Lower leg skin (tissue), 4 donors: ENCODE measurements around the gene MBD3. TPM values are rescaled to one million over a fixed set of nuclear protein-coding genes. Genes with fewer than 3 reads are reported as not detected.

Source experiments
- DNase-seq, 2 donors: peaks; one replicate each; pipeline ENCODE4 v3.0.0-alpha.2; 2019; ENCODE audit warnings: low spot score in 2 of 2
- H3K4me3 ChIP-seq: fragments of 200-600 bp; sonication (generic); 2 replicates; pipeline ENCODE4 v1.5.1; 2017; ENCODE audit warnings: mild to moderate bottlenecking, low read depth; ENCODE audit not compliant: poor library complexity, severe bottlenecking
- POLR2A ChIP-seq, 2 donors: fragments of 450-650 bp; IDR thresholded peaks; one replicate each; pipeline ENCODE4 v1.6.1; 2016 to 2017; ENCODE audit warnings: antibody characterized with exemption in 2 of 2, mild to moderate bottlenecking in 1 of 2, moderate library complexity in 1 of 2
- WGBS, 2 donors: methylation state at CpG; one replicate each; pipeline ENCODE4 v1.1.5; 2018; 5-methylcytosine and 5-hydroxymethylcytosine counted together
- intact Hi-C: fragments of 100-400 bp; cut with DNase I; formaldehyde crosslinking; loops from one replicate; pipeline ENCODE4 v1.15.0; 2023; ENCODE audit warnings: low total_unique reads
- total RNA-seq, 4 donors: library from RNA; depleted of rRNA; stranded (reverse); fragments of >200 nt; gene quantifications; one replicate each; pipeline ENCODE4 v1.1.0, GENCODE V29; 2016
- TF ChIP-seq, protein P1 (sequence below), 3 donors: fragments of 450-650 bp; IDR thresholded peaks; one replicate each; pipeline ENCODE4 v1.5.1; 2016; ENCODE audit warnings: antibody characterized with exemption in 3 of 3, mild to moderate bottlenecking in 3 of 3, moderate library complexity in 2 of 3

Gene MBD3
- total RNA-seq, 4 donors from 2014 or later, result 51.7 to 85.7 (median 79.3) TPM

GRCh38 chr19:1590641-1591397, 1.8 kb downstream of the MBD3 start:
- no peak overlapping the region for H3K4me3 ChIP-seq
- DNase-seq, result no peak
- no peak for TF ChIP-seq POLR2A (IDR thresholded peaks at IDR 0.05)
- TF ChIP-seq, protein P1, sequence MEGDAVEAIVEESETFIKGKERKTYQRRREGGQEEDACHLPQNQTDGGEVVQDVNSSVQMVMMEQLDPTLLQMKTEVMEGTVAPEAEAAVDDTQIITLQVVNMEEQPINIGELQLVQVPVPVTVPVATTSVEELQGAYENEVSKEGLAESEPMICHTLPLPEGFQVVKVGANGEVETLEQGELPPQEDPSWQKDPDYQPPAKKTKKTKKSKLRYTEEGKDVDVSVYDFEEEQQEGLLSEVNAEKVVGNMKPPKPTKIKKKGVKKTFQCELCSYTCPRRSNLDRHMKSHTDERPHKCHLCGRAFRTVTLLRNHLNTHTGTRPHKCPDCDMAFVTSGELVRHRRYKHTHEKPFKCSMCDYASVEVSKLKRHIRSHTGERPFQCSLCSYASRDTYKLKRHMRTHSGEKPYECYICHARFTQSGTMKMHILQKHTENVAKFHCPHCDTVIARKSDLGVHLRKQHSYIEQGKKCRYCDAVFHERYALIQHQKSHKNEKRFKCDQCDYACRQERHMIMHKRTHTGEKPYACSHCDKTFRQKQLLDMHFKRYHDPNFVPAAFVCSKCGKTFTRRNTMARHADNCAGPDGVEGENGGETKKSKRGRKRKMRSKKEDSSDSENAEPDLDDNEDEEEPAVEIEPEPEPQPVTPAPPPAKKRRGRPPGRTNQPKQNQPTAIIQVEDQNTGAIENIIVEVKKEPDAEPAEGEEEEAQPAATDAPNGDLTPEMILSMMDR (IDR thresholded peaks at IDR 0.05), result no peak
- WGBS, 2 donors, result 24 to 30% methylated on average over 10 of the region's 10 CpGs
- intact Hi-C loops, result no loop called here

- intact Hi-C loops, result no loop called here
- 50 to 58% methylated on average over 9 of the region's 9 CpGs for WGBS, 2 donors
- H3K4me3 ChIP-seq, result no peak overlapping the region
- TF ChIP-seq POLR2A (IDR thresholded peaks at IDR 0.05), result no peak
- TF ChIP-seq, protein P1 (IDR thresholded peaks at IDR 0.05), result no peak
- DNase-seq, result no peak
These were observed 4.8 kb downstream of the MBD3 start for GRCh38 chr19:1587872-1588271.

GRCh38 chr19:1585243-1585580, 7.5 kb downstream of the MBD3 start:
- intact Hi-C loops, result no loop called here
- TF ChIP-seq POLR2A (IDR thresholded peaks at IDR 0.05), result no peak
- TF ChIP-seq, protein P1 (IDR thresholded peaks at IDR 0.05), result no peak
- no peak for DNase-seq
- WGBS, 2 donors, result 90 to 92% methylated on average over 13 of the region's 13 CpGs
- H3K4me3 ChIP-seq, result no peak overlapping the region

- DNase-seq, result no peak
- intact Hi-C loops, result no loop called here
- TF ChIP-seq, protein P1 (IDR thresholded peaks at IDR 0.05), result no peak
- TF ChIP-seq POLR2A (IDR thresholded peaks at IDR 0.05), result no peak
- 90 to 94% methylated on average over 55 to 80 of the region's 87 CpGs for WGBS, 2 donors
- H3K4me3 ChIP-seq, result no peak overlapping the region
These were observed 8.0 kb downstream of the MBD3 start for GRCh38 chr19:1584500-1585242.

DNA sequence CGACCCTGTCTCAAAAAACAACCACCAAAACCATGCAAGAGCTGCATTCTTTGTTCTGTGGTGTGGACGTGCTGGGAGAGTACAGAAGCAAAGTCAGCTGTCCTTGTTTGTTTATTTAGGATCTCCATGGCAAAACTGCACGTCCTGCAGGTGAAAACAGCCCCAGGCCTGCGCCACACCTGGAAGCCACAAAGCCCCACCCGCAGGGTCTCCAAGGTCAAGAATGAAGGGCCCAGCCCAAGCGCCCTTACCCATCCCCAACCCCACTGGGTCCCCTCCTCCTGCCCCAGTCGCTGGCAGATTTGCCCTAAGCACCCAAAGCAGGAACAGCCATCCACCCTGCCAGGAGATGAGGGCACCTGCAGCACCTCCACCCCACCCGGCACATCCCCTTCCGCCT, 10.5 kb downstream of the MBD3 start:
- DNase-seq, result no peak
- no peak for TF ChIP-seq POLR2A (IDR thresholded peaks at IDR 0.05)
- TF ChIP-seq, protein P1 (IDR thresholded peaks at IDR 0.05), result no peak
- WGBS, 2 donors, result 78 to 82% methylated on average over 9 of the region's 9 CpGs
- intact Hi-C loops, result no loop called here
- no peak overlapping the region for H3K4me3 ChIP-seq
